Endometrium (tissue), 2 donors: Measurements from ENCODE around the gene SMARCD2.
"Not testable (repeated sequence)": the region's sequence is repeated elsewhere in the genome, so short reads cannot be mapped to it uniquely, and the experiment has no call there.

Source experiments
- FAIRE-seq: peaks from 2 replicates; lab custom pipeline; 2012; peaks lifted over from hg19 to GRCh38; lab: Jason Lieb, UNC
- donor health status: control.
- donor health status: control.

The SMARCD2 gene

GRCh38 chr17:63850401-63850800 lies 7.9 kb upstream of the SMARCD2 start:
- no peak for FAIRE-seq

- no peak for FAIRE-seq
These were observed 6.6 kb upstream of the SMARCD2 start for GRCh38 chr17:63848834-63849689.

GRCh38 chr17:63847525-63848249 lies 5.2 kb upstream of the SMARCD2 start:
- no peak for FAIRE-seq

- no peak for FAIRE-seq
These were observed 3.0 kb upstream of the SMARCD2 start for GRCh38 chr17:63845509-63845908.

- no peak for FAIRE-seq
These were observed 1.6 kb upstream of the SMARCD2 start for GRCh38 chr17:63843910-63844677.

- FAIRE-seq = not testable (repeated sequence)
These were observed 953 bp upstream of the SMARCD2 start for GRCh38 chr17:63843387-63843888.

- FAIRE-seq = no peak
These were observed 329 bp downstream of the SMARCD2 start for GRCh38 chr17:63842173-63842539.

GRCh38 chr17:63841350-63842172 lies 924 bp downstream of the SMARCD2 start:
- FAIRE-seq = no peak

- FAIRE-seq = no peak
These were observed 1.7 kb downstream of the SMARCD2 start for GRCh38 chr17:63840591-63841349.

- FAIRE-seq = no peak
These were observed 3.8 kb downstream of the SMARCD2 start for GRCh38 chr17:63838631-63839171.

GRCh38 chr17:63837962-63838600 lies 4.4 kb downstream of the SMARCD2 start:
- no peak for FAIRE-seq

- no peak for FAIRE-seq
These were observed 5.0 kb downstream of the SMARCD2 start for GRCh38 chr17:63837480-63837879.

- FAIRE-seq = no peak
These were observed 5.7 kb downstream of the SMARCD2 start for GRCh38 chr17:63836811-63837210.

GRCh38 chr17:63835167-63835720 lies 7.2 kb downstream of the SMARCD2 start:
- FAIRE-seq = no peak

- FAIRE-seq = no peak
These were observed 7.9 kb downstream of the SMARCD2 start for GRCh38 chr17:63834431-63835166.

GRCh38 chr17:63833741-63834373 lies 8.6 kb downstream of the SMARCD2 start:
- no peak for FAIRE-seq

GRCh38 chr17:63833026-63833740 lies 9.3 kb downstream of the SMARCD2 start:
- FAIRE-seq = no peak

GRCh38 chr17:63832455-63832854 lies 10.0 kb downstream of the SMARCD2 start:
- no peak for FAIRE-seq
